Raji (cell line): Measurements from ENCODE around the gene TXNIP.

ENCODE experiments used
- POLR2A ChIP-seq: IDR thresholded peaks from 2 replicates; pipeline ENCODE4 v1.6.1; 2011; ENCODE audit warnings: low read depth, low read length, control low read depth; ENCODE audit not compliant: insufficient read depth

The TXNIP gene

GRCh38 chr1:146019231-146020057 lies 23.1 kb upstream of the TXNIP start:
- TF ChIP-seq POLR2A, result no peak

GRCh38 chr1:146016891-146017290 lies 20.5 kb upstream of the TXNIP start:
- no peak for TF ChIP-seq POLR2A

GRCh38 chr1:146013559-146013922 lies 17.2 kb upstream of the TXNIP start:
- TF ChIP-seq POLR2A, result no peak

- no peak for TF ChIP-seq POLR2A
These were observed 16.6 kb upstream of the TXNIP start for GRCh38 chr1:146012703-146013558.

GRCh38 chr1:146010126-146010738 lies 13.9 kb upstream of the TXNIP start:
- TF ChIP-seq POLR2A, result no peak

DNA sequence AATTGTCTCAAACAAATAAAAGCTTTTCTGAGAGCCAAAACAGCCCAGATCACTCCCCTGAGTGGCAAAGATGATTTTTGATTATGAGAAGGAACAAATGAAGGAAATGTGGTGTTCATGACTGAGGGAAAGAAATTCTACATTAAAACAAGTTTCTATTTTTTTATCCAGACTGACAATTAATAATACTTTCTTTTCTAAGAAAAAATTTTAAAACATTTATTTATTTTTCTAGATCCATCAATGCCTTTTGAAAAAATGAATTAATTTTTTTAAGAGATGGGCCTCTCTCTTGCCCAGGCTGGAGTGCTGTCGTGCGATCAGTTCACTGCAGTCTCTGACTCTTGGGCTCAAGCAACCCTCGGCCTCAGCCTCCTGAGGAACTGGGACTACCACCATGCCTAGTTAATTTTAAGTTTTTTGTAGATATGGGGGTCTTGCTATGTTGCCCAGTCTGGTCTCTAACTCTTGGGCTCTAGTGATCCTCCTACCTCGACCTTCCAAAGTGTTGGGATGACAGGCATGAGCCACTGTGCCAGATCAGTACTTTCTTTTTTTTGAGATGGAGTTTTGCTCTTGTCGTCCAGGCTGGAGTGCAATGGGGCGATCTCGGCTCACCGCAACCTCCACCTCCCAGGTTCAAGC lies 11.2 kb upstream of the TXNIP start:
- TF ChIP-seq POLR2A, result no peak

DNA sequence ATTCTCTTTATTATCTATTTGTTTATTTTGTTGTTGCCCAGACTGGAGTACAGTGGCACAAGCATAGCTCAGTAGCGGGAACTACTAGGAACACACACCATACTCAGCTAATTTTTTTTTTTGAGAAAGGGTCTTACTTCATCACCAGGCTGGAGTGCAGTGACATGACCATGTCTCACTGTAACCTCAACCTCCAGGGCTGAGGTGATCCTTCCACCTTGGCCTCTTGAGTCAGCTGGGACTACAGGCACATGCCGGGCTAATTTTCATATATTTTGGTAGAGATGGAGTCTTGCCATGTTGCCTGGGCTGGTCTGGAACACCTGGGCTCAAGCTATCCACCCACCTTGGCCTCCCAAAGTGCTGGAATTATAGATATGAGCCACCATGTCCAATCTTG lies 5.3 kb upstream of the TXNIP start:
- TF ChIP-seq POLR2A, result no peak

GRCh38 chr1:145999321-146000024 lies 3.1 kb upstream of the TXNIP start:
- TF ChIP-seq POLR2A, result no peak

DNA sequence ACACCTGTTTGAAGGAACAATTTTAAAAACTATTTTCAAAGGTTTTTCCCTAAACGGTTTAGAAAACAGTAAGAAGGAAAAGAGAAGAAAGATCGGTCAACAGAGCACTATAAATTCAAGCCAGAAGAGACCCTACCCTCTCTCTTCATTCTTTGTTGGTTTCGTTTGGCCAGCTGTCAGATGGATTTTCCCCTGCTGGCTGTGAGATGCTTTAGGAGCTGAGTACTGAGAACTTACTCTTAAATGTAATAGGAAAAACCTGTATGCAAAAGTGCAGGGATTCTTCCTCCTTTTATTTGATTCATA lies 1.3 kb upstream of the TXNIP start:
- no peak for TF ChIP-seq POLR2A

GRCh38 chr1:145997016-145997717 lies 788 bp upstream of the TXNIP start:
- TF ChIP-seq POLR2A, result peak; percentile 72

- TF ChIP-seq POLR2A, result no peak
These were observed 381 bp downstream of the TXNIP start for GRCh38 chr1:145995964-145996432.

- TF ChIP-seq POLR2A, result no peak
These were observed 1.1 kb downstream of the TXNIP start for GRCh38 chr1:145995148-145995881.

DNA sequence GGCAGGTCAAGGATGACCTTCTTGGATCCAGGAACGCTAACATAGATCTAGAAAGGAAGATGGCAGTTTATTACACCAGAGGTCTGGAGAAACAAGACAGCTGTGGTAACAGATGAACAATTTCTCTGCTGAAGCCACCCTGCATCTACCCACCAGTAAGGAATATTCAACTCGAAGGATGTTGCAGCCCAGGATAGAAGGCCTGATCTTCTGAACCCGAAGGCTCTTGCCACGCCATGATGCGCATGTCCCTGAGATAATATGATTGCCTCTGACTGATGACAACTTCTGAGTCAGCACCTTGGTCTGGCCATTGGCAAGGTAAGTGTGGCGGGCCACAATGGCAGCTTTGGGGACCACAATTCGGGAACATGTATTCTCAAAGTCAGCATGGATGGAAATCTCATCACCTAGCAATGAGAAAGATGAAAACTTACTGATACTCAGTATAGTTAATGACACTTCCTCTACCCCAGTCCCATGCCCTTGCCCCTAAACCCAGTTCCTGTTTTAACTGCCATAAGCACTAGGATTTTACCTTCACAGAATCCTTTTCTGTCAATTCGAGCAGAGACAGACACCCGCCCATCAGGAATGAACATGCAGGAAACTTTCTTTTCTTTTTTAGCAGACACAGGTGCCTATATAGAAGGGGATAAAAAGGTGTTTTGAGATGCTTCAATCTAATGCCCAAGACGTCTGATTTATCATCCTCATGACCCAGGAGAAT lies 1.8 kb downstream of the TXNIP start:
- 0 out of 2 replicates have a peak, but pooled peaks have one; percentile 4 for TF ChIP-seq POLR2A
